ENCODE measurements around the gene MGARP. TPM values are rescaled to one million over a fixed set of nuclear protein-coding genes. Genes with fewer than 3 reads are reported as not detected.

Gene MGARP
- total and polyA plus RNA-seq, 9 of the 15 experiments (the other 6 are each of a cell fraction or from before 2014, with no cell fraction given), result 0.11 to 0.45 (median 0.23) TPM; not detected in 4

GRCh38 chr4:139301113-139301820 is 21.2 kb upstream of the MGARP start, which contains the start of gene NAA15 (continued):
- TF ChIP-seq SRF (CRISPR knock-in tag; IDR thresholded peaks at IDR 0.05) (0 out of 4 replicates have a peak, but pooled peaks of 1 of the 2 experiments have one; percentile 18), FUS (optimal IDR thresholded peaks at IDR 0.05; ENCODE audit: low read depth, low read length) (no peak), ATF1 (CRISPR knock-in tag; IDR thresholded peaks at IDR 0.05) (no peak), ATF1 (tag; IDR thresholded peaks at IDR 0.05) (peak; percentile 71), ZFP36 (IDR thresholded peaks at IDR 0.05; ENCODE audit: low read depth, low read length, partially characterized antibody) (peak; percentile 32), POLR2AphosphoS2 (IDR thresholded peaks at IDR 0.05; ENCODE audit: low read length) (peak; percentile 57; the same call in 1 of the 2 replicates), MYC (IDR thresholded peaks at IDR 0.05; ENCODE audit: low read depth, low read length) (peak; percentile 98), MYC (CRISPR knock-in tag; IDR thresholded peaks at IDR 0.05; ENCODE audit: borderline replicate concordance, low read depth) (peak; percentile 73; the same call in 1 of the 2 replicates), CBX5 (IDR thresholded peaks at IDR 0.05; ENCODE audit: borderline replicate concordance, low read depth) (no peak), ZBTB8A (IDR thresholded peaks at IDR 0.05; ENCODE audit: partially characterized antibody) (no peak), ZC3H11A (IDR thresholded peaks at IDR 0.05; ENCODE audit: low read depth, low read length) (0 out of 2 replicates have a peak, but pooled peaks have one; percentile 76), HCFC1 (IDR thresholded peaks at IDR 0.05; ENCODE audit: low read depth, low read length) (peak; percentile 71), USF2 (CRISPR knock-in tag; IDR thresholded peaks at IDR 0.05) (peak; percentile 65), POU5F1 (IDR thresholded peaks at IDR 0.05; ENCODE audit: borderline replicate concordance, low read depth, low read length, partially characterized antibody) (peak; percentile 6), CAMTA2 (CRISPR knock-in tag; conservative IDR thresholded peaks at IDR 0.05) (no peak), NEUROD1 (IDR thresholded peaks at IDR 0.05; ENCODE audit: borderline replicate concordance, low read depth, low read length, partially characterized antibody) (peak; percentile 65)
- TF ChIP-seq, protein P1, sequence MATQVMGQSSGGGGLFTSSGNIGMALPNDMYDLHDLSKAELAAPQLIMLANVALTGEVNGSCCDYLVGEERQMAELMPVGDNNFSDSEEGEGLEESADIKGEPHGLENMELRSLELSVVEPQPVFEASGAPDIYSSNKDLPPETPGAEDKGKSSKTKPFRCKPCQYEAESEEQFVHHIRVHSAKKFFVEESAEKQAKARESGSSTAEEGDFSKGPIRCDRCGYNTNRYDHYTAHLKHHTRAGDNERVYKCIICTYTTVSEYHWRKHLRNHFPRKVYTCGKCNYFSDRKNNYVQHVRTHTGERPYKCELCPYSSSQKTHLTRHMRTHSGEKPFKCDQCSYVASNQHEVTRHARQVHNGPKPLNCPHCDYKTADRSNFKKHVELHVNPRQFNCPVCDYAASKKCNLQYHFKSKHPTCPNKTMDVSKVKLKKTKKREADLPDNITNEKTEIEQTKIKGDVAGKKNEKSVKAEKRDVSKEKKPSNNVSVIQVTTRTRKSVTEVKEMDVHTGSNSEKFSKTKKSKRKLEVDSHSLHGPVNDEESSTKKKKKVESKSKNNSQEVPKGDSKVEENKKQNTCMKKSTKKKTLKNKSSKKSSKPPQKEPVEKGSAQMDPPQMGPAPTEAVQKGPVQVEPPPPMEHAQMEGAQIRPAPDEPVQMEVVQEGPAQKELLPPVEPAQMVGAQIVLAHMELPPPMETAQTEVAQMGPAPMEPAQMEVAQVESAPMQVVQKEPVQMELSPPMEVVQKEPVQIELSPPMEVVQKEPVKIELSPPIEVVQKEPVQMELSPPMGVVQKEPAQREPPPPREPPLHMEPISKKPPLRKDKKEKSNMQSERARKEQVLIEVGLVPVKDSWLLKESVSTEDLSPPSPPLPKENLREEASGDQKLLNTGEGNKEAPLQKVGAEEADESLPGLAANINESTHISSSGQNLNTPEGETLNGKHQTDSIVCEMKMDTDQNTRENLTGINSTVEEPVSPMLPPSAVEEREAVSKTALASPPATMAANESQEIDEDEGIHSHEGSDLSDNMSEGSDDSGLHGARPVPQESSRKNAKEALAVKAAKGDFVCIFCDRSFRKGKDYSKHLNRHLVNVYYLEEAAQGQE (IDR thresholded peaks at IDR 0.05; ENCODE audit: borderline replicate concordance), result peak; percentile 31
- TF ChIP-seq, protein P1 (CRISPR knock-in tag; IDR thresholded peaks at IDR 0.05; ENCODE audit: low read depth), result no peak
- TF ChIP-seq, protein P2, sequence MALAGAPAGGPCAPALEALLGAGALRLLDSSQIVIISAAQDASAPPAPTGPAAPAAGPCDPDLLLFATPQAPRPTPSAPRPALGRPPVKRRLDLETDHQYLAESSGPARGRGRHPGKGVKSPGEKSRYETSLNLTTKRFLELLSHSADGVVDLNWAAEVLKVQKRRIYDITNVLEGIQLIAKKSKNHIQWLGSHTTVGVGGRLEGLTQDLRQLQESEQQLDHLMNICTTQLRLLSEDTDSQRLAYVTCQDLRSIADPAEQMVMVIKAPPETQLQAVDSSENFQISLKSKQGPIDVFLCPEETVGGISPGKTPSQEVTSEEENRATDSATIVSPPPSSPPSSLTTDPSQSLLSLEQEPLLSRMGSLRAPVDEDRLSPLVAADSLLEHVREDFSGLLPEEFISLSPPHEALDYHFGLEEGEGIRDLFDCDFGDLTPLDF (CRISPR knock-in tag; IDR thresholded peaks at IDR 0.05), result no peak

Measured in K562 (cell line).